Renal cortical epithelial cell (primary cell): Measurements from ENCODE around the gene SOX30. TPM values are rescaled to one million over a fixed set of nuclear protein-coding genes. Genes with fewer than 3 reads are reported as not detected.

Source experiments
- total RNA-seq: library from RNA; depleted of rRNA; stranded (reverse); fragments of >200 nt; gene quantifications from 2 replicates; pipeline ENCODE4 v1.2.3, GENCODE V29; 2014

The SOX30 gene
- total RNA-seq, 1 donor from 2014 or later = 0.05 TPM

Other genes starting within 250 kb of the SOX30 start
- gene NIPAL4, start 192.2 kb downstream of the SOX30 start, total RNA-seq = 1.1 and 2.6 TPM in 2 replicates
- gene ADAM19, start 76.7 kb downstream of the SOX30 start, total RNA-seq = 6.2 and 9.4 TPM in 2 replicates
- not detected in 2 replicates for gene C5orf52, start 19.1 kb upstream of the SOX30 start, total RNA-seq
- 18.1 and 20.0 TPM in 2 replicates for gene THG1L, start 79.0 kb upstream of the SOX30 start, total RNA-seq
- 3.6 and 4.3 TPM in 2 replicates for gene LSM11, start 91.3 kb upstream of the SOX30 start, total RNA-seq
- 82.1 and 176 TPM in 2 replicates for gene CLINT1, start 206.7 kb upstream of the SOX30 start, total RNA-seq